Measurements from ENCODE around the gene TGM2.

Gene TGM2

DNA sequence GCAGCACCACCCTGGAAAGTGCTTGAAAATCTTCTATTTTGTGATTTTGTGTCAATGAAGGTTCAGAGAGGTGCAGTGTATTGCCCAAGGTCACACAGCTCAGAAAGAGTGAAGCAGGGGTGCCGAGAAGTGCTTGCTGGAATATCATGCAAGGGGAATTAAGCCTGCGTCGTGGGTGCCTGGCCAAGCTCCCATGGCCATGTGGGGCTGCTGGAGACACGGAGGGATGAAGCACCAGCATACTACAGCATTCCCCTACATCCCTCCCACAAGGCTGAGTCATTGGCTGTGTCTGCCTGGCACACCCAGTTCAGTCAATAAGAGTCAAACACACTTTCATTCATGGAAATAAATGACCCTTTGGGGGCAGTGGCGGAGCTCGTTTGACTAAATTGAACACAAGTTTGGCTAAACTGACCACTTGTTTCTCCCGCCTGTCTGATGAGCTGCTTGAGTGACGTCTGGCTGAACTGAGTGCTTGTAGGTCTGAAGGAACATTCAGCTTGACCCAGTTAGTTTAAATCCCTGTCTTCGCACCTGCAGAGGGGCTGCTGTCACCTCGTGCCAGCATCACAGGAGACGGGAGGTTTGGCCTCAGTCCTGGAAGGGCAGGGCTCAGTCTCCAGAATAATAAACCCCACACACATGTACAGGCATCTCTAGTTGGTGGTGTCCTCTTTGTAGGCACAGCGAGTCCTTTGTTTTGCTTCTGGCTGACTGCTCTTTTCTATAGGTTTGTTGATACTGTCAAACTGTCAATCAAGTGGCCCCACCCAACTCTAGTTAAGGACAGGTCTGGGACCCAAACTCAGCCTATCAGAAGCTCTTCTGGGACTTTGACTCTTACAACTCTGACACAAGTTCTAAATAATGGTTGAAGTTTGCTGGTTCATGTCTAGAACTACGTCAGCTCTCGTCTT, 8.4 kb upstream of the TGM2 start:
- no peak for DNase-seq

DNA sequence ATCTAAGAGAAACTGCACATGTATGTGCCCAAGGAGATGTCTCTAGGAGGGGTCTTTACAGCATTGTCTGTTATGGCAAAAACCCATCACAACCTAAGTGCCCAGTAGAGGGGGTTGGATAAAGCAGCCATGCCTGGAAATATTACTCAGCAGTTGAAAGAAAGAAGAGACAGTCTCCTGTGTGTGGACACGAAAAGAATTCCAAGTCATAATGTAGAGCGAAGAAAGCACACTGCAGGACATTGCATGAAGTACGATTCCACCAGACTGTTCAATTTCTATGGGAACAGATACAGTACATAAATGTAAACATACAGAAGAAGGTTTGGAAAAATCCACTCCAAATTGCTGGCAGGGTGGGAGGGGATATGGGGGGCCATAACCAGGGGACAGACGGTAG, 7.3 kb upstream of the TGM2 start:
- no peak for DNase-seq

DNA sequence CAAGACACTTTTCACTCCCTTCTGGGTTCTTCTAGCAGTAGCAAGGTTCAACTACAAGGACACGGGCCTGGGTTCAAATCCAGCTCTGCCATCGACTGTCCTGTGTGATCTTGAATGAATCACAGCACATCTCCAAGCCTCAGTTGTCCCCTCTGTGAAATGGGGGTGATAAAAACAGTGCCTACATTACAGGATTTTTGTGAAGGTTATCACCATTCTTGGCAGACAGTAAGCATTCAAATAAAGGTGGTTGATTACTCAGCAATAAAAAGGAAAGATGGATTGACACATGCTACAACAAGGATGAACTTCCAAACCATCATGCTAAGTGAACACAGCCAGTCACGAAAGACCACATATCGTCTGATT, 6.6 kb upstream of the TGM2 start:
- no peak for DNase-seq

DNA sequence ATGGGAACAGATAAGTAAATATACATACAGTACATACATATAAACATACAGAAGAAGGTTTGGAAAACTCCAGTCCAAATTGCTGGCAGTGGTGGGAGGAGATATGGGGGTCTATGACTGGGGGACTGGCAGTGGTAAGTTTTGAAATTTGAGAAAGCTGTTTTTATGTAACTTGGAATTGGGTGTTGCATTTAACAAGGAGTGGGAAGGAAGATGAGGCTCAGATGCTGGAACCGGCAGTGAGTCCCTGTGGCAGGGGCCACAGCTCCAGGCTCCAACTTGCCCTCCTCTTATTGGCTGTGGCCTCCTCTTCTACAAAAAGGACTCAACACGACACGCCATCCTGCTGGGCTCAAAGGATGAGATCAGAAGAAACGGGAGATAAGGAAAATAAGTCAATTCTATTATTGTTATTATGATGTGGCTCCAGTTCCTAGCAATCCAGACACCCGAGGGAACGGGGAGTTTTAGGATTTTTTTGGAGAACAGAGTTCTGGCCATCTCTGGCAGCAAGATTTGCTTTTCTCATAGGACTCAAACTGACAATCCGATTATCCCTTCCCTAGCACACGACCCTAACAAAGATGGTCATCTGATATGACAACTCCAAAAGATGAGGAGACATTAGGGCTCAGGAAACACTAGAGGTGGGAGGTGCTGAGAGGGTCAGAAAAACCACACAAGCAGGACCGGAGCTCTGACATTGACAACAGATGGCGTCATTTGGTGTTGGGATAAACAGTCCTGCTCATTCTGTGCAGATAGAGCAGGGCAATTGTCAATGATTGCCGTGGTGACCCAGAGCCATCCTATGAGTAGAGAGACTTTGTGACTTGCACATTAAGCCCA, 6.0 kb upstream of the TGM2 start:
- no peak for DNase-seq

DNA sequence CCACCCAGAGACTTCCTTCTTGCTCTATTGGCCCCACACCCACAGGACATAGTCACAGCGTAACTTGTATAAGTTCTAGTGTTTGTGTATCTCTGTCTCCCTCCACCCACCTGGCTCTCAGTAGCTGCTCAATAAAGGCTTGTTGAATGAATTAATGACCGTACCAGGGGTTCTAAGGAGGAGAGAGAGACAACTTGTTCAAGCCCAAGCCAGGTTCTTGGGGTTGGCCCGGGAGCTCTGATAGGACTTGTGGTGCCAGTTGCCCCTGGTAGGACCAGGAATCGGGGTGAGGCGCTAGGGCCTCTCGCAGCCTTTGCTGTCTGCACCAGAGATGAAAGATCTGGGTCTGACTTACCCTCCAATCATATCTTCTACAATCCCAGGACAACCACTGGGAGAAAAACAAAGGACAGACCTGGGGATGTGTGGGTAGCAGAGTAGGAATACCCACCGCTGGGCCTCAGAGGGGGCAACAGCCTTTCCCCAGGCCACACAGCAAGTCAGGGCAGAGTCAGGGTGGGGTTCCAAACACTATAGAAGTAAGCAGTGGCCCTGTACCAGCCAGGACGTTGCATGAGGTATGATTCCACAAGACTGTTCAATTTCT, 5.3 kb upstream of the TGM2 start:
- DNase-seq = no peak

DNA sequence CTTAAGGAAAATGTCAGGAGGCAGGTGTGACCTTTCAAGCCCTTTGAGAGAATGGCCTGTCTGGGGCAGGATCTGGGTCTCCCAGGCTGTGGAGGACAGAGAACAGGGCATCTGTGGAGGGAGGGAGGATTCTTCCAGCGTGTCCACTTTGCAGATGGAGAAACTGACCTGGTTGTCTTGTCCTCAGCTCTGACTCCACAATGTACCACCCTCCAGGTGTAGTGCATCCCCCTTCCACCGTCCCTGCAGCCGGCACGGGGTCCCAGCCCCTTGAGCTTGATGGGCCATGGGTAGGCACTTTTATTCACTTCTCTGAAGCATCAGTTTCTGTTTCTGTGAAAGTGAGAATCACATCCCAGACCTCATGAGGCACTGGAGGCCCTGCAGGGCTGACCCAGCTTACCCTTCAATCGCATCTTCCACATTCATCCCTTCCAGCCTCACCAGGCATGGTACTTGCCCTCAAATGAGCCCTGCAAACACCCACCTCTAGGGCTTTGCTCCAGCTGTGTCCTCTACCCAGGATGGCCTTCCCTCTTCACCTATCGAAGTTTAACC, 4.6 kb upstream of the TGM2 start:
- DNase-seq = no peak

DNA sequence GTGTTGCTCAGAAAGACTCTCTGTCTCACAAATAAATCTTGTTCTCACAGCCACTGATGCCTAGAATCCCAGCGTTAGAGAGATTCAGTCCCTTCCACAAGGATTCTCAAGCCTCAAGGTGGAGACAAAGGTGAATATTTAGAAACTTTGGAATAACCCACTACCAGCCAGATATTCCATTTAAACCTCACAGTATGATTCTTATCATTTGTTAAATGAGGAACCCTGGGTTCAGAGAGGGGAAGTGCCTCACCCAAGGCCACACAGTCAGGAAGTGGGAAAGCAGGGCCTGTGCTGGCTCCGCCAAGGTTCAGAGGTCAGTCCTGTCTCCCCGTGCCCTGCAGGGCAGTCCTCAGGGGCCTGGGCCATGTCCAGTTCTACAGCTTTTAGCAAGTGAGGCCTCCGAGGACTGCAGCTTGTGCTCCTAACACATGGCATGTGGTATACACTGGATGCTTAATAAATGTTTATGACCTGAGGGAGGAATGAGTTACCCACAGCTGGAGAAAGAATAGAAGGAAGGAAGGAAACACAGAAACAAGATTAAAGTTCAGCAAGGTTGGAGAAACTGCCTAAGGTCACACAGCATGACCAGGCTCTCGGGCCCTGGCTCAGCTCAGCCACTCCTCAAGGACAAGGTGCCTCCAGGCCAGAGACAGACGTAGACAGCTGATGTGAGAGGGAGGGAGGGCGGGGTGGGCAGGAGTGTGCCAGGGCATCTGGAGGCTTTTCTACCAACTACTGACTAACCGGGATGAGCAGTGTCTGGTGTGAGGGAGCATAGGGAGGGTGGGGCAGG, 3.9 kb upstream of the TGM2 start:
- no peak for DNase-seq

DNA sequence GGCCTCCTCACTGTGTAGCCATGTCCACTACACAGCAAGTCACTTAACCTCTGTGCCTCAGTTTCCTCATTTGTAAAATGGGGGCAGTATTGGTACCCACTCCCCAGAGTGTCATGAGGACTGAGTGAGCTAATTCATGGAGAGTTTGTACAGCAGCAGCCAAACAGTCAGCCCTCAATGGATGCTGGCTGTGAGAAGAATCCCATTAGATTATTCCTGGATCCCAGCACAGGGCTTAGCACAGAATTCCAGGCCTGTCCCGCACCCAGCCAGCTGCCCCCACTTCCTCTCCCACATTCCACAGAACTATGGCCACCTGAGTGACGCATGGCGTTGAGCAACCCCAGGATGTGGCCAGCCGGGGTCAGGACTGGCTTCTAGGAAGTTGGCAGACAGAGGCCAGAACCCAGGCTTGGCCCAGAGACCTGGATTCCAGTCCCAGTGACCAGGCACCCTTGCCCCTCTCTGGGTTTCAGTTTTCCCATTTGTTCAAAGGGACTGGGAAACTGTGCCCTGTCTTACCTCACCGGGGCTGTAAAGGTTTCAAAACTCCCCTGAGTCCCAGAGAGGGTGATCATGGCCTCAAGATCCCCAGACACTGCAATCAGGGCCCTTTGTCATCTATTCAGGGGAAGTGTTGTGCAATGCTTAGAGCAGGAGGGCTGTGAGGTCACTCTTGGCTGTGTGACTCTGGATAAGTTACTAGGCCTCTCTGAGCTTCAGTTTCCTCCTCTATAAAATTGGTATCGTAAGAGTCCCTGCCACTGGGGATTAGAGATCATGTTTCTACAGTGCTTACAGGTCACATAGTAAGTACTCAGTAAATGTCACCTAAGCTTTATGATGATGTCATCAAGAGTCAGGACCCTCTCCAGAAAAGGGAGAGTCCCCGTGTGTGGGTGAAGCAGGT, 3.0 kb upstream of the TGM2 start:
- no peak for DNase-seq

DNA sequence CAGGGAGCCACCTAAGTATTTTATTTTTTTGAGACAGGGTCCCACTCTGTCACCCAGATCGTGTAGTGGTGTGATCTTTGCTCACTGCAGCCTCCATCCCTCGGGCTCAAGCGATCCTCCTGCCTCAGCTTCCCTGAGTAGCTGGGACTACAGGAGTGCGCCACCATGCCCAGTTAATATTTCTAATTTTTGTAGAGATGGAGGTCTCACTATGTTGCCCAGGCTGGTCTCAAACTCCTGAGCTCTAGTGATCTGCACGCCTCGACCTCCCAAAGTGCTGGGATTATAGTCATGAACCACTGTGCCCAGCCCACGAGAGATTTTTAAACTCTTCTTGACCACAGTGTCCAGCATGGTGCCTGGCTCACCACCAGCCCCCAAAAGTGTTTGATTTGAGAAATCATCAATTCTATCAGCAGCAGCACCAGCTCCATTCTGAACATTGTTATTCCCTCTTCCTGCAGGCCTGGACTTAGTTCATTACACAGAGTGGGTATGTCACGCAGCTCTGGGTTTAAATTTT, 2.3 kb upstream of the TGM2 start:
- DNase-seq = no peak

DNA sequence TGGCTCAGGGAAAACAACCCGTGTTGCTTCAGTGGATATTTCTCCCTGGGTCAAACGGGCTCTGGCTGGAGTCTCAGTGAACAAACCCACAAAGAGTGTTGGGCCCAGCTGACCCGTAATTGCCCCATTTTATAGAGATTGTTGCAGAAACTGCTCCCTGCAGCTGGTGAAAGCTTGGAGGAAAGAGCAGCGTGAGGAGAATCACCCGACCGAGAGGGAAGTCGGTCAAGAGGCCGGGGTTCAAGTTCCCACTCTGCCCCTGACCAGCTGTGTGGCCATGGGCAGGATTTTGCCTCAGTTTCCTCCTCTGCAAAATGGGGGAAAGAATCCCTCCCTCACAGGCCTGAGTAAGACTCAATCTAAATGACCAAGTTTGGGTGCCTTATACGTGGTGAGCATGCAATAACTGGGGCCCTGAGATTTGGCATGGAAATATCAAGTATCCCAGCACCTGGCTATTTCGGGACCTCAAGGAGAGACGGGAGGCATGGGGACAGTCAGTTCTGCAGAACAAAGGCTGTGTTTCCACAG, 1.7 kb upstream of the TGM2 start:
- DNase-seq = no peak

DNA sequence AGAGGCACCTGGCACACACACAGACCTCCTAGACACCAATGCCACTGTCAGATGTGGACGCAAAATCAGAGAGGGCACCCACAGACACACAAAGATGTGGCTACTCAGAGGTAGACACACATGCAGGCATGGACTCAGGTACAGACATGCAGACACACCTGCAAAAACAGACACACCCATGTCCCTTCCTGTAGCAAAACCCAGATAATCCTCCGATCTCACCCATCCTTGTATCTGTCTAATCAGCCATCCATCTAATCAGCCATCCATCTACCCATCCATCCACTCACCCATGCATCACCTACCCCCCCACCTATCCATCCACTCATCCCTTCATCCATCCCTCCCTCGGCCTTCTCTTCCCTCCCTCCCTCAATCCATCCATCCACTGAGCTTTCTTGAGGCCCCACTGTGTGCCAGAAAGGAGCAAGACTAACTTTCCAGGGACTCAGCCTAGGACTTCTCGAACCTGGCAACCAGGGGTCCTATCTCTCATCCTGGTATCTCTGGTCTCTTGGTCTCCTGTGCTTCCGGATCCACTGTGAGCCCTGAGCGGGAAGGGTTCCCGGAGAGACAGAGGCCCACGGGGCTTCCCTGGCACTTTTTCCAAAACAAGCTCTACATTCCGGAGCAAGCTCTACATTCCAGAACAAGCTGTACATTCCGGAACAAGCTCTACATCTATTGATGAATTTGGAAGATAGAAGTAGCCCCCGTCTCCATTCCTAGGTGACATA, 1.1 kb upstream of the TGM2 start:
- DNase-seq = no peak

DNA sequence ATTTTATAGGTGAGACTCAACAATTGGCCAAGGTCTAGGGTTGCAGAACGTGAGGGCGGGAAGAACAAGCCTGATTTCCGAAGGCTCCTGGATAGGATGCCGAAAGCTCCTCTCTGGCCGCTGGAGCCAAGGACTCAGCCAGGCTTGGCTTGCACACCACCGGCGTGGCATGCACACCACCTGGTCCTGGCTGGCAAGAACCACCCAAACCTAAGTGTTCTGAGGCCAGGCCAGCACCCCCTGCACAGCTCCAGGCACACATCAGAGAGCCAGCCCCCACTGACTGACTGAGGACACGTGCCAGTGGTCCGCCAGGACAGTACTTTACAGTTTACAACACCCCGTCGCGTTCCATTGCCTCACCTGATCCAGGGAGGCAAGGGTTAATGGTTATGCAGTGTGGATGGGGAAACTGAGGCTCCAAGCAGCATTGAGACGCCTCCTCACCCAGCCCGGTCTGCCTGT, 414 bp downstream of the TGM2 start:
- no peak for DNase-seq

DNA sequence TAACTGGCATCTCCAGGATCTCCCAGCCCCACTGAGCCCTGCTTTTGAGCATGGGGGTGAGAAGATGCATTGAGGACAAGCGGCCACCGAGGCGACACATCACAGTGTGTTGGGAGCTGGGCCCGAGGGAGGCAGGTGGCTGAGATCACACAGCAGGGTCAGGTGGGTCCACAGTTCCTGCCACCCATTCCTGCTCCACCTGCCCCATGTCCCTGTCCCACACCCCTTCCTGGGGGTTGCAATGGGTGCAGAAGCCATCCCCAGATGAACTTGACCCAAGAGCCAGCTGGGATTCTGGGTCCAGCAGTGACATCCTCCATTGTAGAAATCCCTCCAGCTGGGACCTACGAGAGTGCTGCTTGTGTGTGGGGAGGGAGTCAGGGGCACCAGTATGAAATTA, 1.0 kb downstream of the TGM2 start:
- DNase-seq = no peak

DNA sequence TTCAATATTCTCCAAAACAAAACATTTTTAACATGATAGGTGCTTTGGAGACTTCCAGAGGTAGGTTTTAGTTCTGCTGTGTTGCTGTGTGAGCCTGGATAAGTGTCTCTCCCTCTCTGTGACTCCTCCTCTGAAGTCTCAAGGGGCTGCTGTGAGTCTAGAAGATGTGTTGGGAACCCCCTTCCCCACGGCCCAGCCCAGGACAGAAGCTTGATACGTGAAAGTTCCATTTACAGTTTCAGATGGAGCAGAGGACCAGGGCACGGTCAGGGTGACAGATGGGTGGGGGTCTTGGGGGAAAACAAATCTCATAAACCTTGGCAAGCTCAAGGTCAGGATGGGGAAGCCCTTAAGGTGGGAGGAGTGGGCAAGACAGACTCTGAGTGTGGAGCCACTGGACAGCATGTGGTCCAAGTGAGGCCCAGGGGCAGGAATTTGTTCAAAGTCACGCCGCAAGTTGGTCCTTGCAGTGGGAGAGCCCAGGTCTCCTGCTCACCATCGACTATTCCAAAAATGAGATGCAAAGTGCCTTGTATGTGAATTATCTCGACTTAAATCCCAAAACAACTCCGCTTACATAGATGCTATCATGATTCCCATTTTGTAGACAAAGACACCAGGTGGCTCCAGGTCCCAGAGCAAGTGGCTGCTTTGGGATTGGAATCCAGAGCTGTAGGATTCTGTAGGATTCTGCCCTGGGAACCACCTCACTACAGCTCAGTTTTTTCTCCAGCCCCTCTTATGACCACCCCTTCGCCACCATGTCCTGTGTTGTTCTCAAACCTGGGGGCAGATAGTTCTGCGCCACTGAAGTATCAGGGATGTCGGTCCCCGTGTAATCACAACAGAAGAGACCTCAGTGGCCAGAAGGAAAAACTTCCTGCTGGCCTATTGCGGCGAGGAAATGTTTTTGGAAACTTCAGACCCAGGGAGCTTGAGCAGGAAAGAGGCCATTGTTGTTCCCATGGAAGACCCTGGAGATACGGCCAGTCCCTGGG, 1.9 kb downstream of the TGM2 start:
- DNase-seq = no peak

DNA sequence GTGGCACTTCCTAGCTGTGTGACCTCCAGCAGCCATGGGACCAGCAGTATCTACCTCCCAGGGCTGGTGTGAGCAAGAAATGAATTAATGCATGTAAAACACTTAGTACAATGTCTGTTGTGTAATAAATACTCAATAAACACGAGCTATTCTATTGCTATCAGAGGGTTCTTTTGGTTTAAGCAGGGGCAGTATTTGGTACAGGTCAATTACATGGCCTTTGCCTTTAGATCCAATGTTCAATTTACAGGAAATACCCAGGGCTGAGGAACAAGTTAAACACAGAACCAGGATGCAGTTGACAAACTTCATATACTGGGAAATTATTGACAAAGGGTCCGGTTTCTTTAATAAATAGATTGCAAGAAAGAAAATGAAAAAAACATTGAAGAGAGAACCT, 2.9 kb downstream of the TGM2 start:
- DNase-seq = no peak

DNA sequence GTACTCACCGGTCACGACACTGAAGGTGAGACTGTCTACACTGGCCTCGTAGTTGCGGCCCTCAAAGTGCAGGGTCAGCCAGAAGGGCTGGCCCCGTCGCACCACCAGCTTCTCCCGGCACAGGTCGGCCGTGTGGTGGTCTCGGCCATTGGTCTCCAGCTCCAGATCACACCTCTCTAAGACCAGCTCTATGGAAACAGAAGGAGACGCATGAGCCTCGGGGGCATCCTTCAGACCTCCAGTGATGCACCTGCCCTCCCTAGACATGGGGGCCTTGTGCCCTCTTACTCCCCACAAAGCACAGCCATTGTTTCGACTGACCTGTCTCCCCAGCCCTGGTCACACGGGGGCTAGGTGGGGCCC, 3.7 kb downstream of the TGM2 start:
- DNase-seq = no peak

DNA sequence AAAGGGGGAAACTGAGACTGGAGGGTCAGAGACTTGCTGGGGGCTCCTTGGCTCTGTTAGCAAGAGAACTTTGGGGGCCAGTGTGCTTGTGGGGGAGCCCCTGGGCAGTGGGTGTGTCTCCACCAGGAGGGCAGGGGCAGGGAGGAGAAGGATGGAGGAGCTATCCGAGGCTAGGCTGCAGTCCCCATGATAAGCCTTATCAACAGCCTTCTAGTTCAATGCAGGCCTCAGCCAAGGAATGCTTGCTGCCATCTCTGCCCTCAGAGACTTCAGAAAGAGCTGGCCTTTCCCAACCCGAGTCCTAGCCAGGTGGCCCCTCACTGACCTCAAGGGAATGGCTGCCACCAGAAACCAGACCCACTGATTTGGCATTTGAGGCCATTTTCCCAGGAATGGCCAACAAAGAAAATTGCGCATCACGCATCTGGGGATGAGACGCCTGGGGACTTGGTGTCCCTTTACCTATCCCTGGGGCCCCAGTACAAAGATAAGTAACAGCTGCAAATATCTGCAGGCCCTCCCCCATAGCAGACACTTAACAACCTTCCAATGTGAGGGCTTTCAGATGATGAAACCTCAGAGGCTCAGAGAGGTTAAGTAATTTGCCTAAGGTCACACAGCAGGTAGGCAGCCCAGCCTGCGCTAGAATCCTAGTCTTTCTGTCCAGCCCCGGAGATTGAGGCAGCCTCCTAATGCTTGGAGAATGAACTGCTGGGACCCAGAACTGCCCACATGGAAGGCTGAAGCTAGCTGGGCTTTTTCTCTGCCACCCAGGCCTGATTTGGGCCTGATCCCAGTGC, 4.9 kb downstream of the TGM2 start:
- no peak for DNase-seq

DNA sequence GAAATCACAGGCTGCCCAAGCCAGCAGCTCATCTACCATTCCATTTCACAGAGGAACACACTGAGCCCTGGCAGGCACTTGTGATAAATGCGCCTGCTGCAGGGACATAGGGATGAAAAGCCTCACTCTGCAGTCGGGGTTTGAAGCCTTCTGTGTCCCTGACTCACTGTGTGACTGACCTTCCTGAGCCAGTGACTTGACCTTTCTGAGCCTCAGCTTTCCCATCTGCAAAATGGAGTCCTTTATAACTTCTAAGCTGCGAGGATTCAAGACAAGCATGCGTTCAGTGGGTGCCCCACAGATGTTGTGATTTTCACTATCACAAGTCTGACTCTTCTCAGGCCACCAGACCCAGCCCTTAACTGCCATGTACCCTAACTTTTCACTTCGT, 5.5 kb downstream of the TGM2 start:
- no peak for DNase-seq

Measured in activated naive CD4-positive, alpha-beta T cell (primary cell).